ENCODE data around the gene SELENOM.
"Not testable (repeated sequence)": the region's sequence is repeated elsewhere in the genome, so short reads cannot be mapped to it uniquely, and the experiment has no call there.

SELENOM gene

DNA sequence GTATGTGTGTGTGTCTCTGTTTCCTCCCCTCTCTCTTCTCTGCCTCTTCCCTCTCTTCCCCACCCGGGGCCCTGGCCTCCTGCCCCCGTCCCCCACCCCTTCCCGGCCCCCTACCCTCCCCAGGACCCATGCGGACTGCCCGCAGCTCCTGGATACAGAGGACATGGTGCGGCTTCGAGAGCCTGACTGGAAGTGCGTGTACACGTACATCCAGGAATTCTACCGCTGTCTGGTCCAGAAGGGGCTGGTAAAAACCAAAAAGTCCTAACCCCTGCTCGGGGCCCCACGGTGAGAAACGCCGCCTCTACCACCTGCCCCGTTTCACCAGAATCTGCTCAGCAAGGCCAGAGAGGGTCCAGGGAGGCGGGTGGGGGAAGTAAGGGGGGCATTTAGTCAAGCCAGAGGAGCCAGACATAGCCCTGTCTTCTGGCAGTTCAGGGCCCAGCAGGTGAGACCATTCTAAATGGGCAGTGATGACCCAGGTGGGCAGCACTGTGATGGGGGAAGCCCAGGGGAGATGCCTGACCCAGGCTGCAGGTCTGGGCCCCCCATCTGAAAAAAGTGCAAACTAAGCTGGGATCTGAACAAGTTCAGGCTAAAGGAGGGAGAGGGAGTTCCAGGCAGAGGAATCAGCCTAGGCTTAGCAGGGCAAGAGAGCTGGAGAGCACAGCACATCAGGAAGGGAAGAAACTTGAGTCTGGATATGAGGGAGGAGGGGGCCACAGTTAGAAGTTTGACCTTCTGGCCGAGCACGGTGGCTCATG, 6.4 kb downstream of the SELENOM start:
- no peaks in the 10 kb centered on the region for H3K27me3 ChIP-seq (replicated peaks; ENCODE audit: control insufficient read depth, insufficient read depth, low read length)
- no peak for DNase-seq (ENCODE audit: extremely low read depth, insufficient read length)
- TF ChIP-seq CTCF (IDR thresholded peaks at IDR 0.05; ENCODE audit: insufficient read depth, low read length, poor library complexity, severe bottlenecking) = no peak
- no peak overlapping the region for H3K4me3 ChIP-seq (replicated peaks; ENCODE audit: low read depth, low read length)
- no peaks in the 10 kb centered on the region; the same call in none of the 2 replicates for H3K36me3 ChIP-seq (ENCODE audit: control insufficient read depth, insufficient read depth, low read length)

- H3K27me3 ChIP-seq (replicated peaks; ENCODE audit: control insufficient read depth, insufficient read depth, low read length) = no peaks in the 10 kb centered on the region
- TF ChIP-seq CTCF (IDR thresholded peaks at IDR 0.05; ENCODE audit: insufficient read depth, low read length, poor library complexity, severe bottlenecking) = no peak
- H3K4me3 ChIP-seq (replicated peaks; ENCODE audit: low read depth, low read length) = no peak overlapping the region
- no peak for DNase-seq (ENCODE audit: extremely low read depth, insufficient read length)
- H3K36me3 ChIP-seq (ENCODE audit: control insufficient read depth, insufficient read depth, low read length) = peaks cover 2% of the 10 kb centered on the region
These were observed 7.3 kb downstream of the SELENOM start for GRCh38 chr22:31099841-31100761.

- Histone ChIP-seq H3K27me3 (replicated peaks; ENCODE audit: control insufficient read depth, insufficient read depth, low read length) (no peaks in the 10 kb centered on the region), H3K4me3 (replicated peaks; ENCODE audit: low read depth, low read length) (no peak overlapping the region), H3K36me3 (ENCODE audit: control insufficient read depth, insufficient read depth, low read length) (peaks cover 2% of the 10 kb centered on the region)
- no peak for DNase-seq (ENCODE audit: extremely low read depth, insufficient read length)
- TF ChIP-seq CTCF (IDR thresholded peaks at IDR 0.05; ENCODE audit: insufficient read depth, low read length, poor library complexity, severe bottlenecking) = no peak
These were observed 8.0 kb downstream of the SELENOM start for GRCh38 chr22:31099386-31099785.

- H3K27me3 ChIP-seq (replicated peaks; ENCODE audit: control insufficient read depth, insufficient read depth, low read length) = no peaks in the 10 kb centered on the region
- no peak overlapping the region for H3K4me3 ChIP-seq (replicated peaks; ENCODE audit: low read depth, low read length)
- DNase-seq (ENCODE audit: extremely low read depth, insufficient read length) = no peak
- H3K36me3 ChIP-seq (ENCODE audit: control insufficient read depth, insufficient read depth, low read length) = peaks cover 2% of the 10 kb centered on the region
- TF ChIP-seq CTCF (IDR thresholded peaks at IDR 0.05; ENCODE audit: insufficient read depth, low read length, poor library complexity, severe bottlenecking) = no peak
These were observed 8.7 kb downstream of the SELENOM start for GRCh38 chr22:31098632-31099110.

DNA sequence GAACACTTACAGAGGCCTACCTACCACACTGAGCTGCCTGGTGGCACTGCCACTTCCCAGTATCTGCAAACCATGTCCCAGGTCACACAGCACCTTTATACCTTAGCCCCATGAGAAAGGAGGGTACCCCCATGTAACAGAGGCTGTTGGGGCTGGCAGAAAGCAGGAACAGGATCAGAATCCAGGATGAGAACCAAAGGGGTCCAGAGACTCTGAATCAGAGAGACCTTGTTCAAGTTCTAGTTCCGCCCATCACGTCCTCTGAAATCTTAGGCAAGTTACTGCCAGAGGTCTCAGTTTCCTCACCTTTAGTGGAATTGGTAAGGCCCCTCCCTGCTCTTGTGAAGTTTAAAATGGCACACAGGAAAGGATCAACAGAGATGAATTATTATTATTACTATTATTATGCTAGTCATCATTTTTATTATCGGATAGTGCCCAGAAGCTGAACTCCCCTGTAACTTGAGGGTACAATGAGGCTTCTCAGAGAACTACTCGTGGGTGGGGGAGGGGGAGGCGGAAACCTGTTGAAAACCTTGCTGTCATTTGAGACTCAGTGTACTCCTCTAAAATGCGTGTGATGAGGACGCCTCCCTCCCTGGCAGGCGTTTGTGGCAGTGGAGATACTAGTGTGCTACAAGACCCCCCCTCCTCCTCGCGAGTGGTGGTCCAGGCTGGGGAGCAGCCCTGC, 9.3 kb downstream of the SELENOM start:
- no peak for TF ChIP-seq CTCF (IDR thresholded peaks at IDR 0.05; ENCODE audit: insufficient read depth, low read length, poor library complexity, severe bottlenecking)
- Histone ChIP-seq H3K4me3 (replicated peaks; ENCODE audit: low read depth, low read length) (no peak overlapping the region), H3K27me3 (replicated peaks; ENCODE audit: control insufficient read depth, insufficient read depth, low read length) (no peaks in the 10 kb centered on the region), H3K36me3 (ENCODE audit: control insufficient read depth, insufficient read depth, low read length) (peaks cover 2% of the 10 kb centered on the region)
- no peak for DNase-seq (ENCODE audit: extremely low read depth, insufficient read length)

DNA sequence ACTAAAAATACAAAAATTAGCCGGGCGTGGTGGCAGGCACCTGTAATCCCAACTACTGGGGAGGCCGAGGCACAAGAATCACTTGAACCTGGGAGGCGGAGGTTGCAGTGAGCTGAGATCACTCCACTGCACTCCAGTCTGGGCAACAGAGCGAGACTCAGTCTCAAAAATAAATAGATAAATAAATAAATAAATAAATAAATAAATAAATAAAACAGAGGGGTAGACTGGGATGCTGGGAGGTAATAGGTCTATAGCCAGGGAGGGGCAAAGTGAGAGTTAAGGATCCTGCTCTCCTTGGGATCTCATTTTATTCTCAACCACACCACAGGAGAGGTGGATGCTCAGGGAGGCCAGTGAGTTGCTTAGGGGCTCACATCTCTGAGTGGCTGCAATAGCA, 9.8 kb downstream of the SELENOM start:
- H3K27me3 ChIP-seq (replicated peaks; ENCODE audit: control insufficient read depth, insufficient read depth, low read length); H3K4me3 ChIP-seq (replicated peaks; ENCODE audit: low read depth, low read length); H3K36me3 ChIP-seq (ENCODE audit: control insufficient read depth, insufficient read depth, low read length); DNase-seq (ENCODE audit: extremely low read depth, insufficient read length): not testable (repeated sequence)
